Measurements from ENCODE around the gene BSDC1.

The BSDC1 gene

GRCh38 chr1:32353886-32354570 is 40.2 kb downstream of the BSDC1 start:
- no peak overlapping the region for H3K4me3 ChIP-seq (ENCODE audit: insufficient read length, low read depth)
- no peak overlapping the region for H3K9ac ChIP-seq (ENCODE audit: insufficient read length, low read depth)
- DNase-seq (ENCODE audit: low read depth, low spot score): no peak

DNA sequence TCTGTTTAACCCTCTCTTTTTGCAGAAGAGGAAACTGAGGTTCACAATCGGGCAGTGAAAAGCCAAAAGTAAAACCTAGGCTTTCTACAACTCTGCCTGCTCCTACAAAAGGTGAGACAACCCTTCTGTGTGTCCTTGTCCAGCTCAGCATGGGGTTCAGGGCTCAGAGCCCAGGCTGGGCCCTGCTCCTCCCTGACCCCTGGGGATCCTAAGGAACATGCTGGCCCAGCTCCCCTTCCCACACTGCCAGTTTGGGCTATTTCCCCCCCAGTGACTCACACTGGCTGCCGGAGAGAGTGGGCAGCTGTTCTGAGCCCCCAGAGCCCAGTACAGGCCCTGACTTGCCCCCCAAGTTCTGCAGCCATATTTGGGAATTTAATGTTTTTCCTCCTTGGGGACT is 40.8 kb downstream of the BSDC1 start:
- TF ChIP-seq ZNF274 (IDR thresholded peaks at IDR 0.05; ENCODE audit: low read depth, low read length) (no peak), YY1 (IDR thresholded peaks at IDR 0.05; ENCODE audit: insufficient read depth, insufficient read length) (no peak), SUZ12 (IDR thresholded peaks at IDR 0.05; ENCODE audit: extremely low read depth, insufficient read depth, insufficient read length) (no peak)
- Histone ChIP-seq H3K36me3 (ENCODE audit: insufficient read depth, insufficient read length, low read length) (peaks cover 25% of the 10 kb centered on the region), H3K4me1 (ENCODE audit: insufficient read depth, insufficient read length) (peaks cover 21% of the 10 kb centered on the region), H3K27me3 (ENCODE audit: insufficient read depth, insufficient read length) (peaks cover 4% of the 10 kb centered on the region), H3K9me3 (ENCODE audit: insufficient read depth, low read length) (peaks cover 12% of the 10 kb centered on the region; the same call in 1 of the 2 replicates), H3K9ac (ENCODE audit: insufficient read length, low read depth) (peak overlapping the region; percentile 78), H3K4me3 (ENCODE audit: insufficient read length, low read depth) (no peak overlapping the region)
- DNase-seq (ENCODE audit: low read depth, low spot score): no peak

More at GRCh38 chr1:32353886-32354570, 40.2 kb downstream of the BSDC1 start:
- TF ChIP-seq SUZ12 (IDR thresholded peaks at IDR 0.05; ENCODE audit: extremely low read depth, insufficient read depth, insufficient read length): no peak
- no peak for TF ChIP-seq ZNF274 (IDR thresholded peaks at IDR 0.05; ENCODE audit: low read depth, low read length)
- TF ChIP-seq YY1 (IDR thresholded peaks at IDR 0.05; ENCODE audit: insufficient read depth, insufficient read length): no peak
- Histone ChIP-seq H3K27me3 (ENCODE audit: insufficient read depth, insufficient read length) (peaks cover 4% of the 10 kb centered on the region), H3K36me3 (ENCODE audit: insufficient read depth, insufficient read length, low read length) (peaks cover 28% of the 10 kb centered on the region), H3K4me1 (ENCODE audit: insufficient read depth, insufficient read length) (peaks cover 21% of the 10 kb centered on the region), H3K9me3 (ENCODE audit: insufficient read depth, low read length) (peaks cover 12% of the 10 kb centered on the region; the same call in 1 of the 2 replicates)

DNA sequence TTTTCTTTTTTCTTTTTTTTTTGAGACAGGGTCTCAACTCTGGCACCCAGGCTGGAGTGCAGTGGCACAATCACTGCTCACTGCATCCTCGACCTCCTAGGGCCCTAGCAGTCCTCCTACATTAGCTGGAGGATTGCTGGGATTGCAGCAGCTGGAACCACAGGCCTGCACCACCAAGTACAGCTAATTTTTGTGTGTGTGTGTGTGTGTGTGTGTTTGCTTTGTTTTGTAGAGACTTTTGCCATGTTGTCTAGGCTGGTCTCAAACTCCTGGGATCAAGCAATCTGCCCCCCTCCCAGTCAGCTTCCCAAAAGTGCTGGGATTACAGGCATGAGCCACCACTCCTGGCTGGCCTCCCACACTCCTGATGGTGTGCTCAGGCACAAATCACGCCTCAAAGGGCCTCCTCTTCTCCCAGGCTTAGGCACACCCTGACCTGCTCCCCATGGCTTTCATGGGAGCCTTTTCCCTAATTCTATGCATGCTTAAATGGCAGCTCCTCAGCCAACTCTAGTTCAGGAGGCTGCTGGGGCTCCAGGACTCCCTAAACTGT is 41.3 kb downstream of the BSDC1 start:
- DNase-seq (ENCODE audit: low read depth, low spot score): no peak
- Histone ChIP-seq H3K27me3 (ENCODE audit: insufficient read depth, insufficient read length) (peaks cover 4% of the 10 kb centered on the region), H3K4me3 (ENCODE audit: insufficient read length, low read depth) (no peak overlapping the region), H3K4me1 (ENCODE audit: insufficient read depth, insufficient read length) (peaks cover 21% of the 10 kb centered on the region), H3K9me3 (ENCODE audit: insufficient read depth, low read length) (peaks cover 12% of the 10 kb centered on the region; the same call in 1 of the 2 replicates), H3K9ac (ENCODE audit: insufficient read length, low read depth) (peak overlapping the region; percentile 78), H3K36me3 (ENCODE audit: insufficient read depth, insufficient read length, low read length) (peaks cover 22% of the 10 kb centered on the region)
- TF ChIP-seq ZNF274 (IDR thresholded peaks at IDR 0.05; ENCODE audit: low read depth, low read length) (no peak), SUZ12 (IDR thresholded peaks at IDR 0.05; ENCODE audit: extremely low read depth, insufficient read depth, insufficient read length) (no peak), YY1 (IDR thresholded peaks at IDR 0.05; ENCODE audit: insufficient read depth, insufficient read length) (no peak)

GRCh38 chr1:32352239-32352745 is 41.9 kb downstream of the BSDC1 start:
- TF ChIP-seq ZNF274 (IDR thresholded peaks at IDR 0.05; ENCODE audit: low read depth, low read length) (no peak), SUZ12 (IDR thresholded peaks at IDR 0.05; ENCODE audit: extremely low read depth, insufficient read depth, insufficient read length) (no peak), YY1 (IDR thresholded peaks at IDR 0.05; ENCODE audit: insufficient read depth, insufficient read length) (no peak)
- Histone ChIP-seq H3K9ac (ENCODE audit: insufficient read length, low read depth) (peak overlapping the region; percentile 98), H3K27me3 (ENCODE audit: insufficient read depth, insufficient read length) (peaks cover 4% of the 10 kb centered on the region), H3K36me3 (ENCODE audit: insufficient read depth, insufficient read length, low read length) (peaks cover 17% of the 10 kb centered on the region), H3K9me3 (ENCODE audit: insufficient read depth, low read length) (peaks cover 12% of the 10 kb centered on the region; the same call in 1 of the 2 replicates), H3K4me3 (ENCODE audit: insufficient read length, low read depth) (peak overlapping the region; percentile 78), H3K4me1 (ENCODE audit: insufficient read depth, insufficient read length) (peaks cover 22% of the 10 kb centered on the region)
- no peak for DNase-seq (ENCODE audit: low read depth, low spot score)

- peaks cover 25% of the 10 kb centered on the region for H3K4me1 ChIP-seq (ENCODE audit: insufficient read depth, insufficient read length)
- peaks cover 17% of the 10 kb centered on the region for H3K36me3 ChIP-seq (ENCODE audit: insufficient read depth, insufficient read length, low read length)
- peak overlapping the region; percentile 78 for H3K4me3 ChIP-seq (ENCODE audit: insufficient read length, low read depth)
- DNase-seq (ENCODE audit: low read depth, low spot score): peak; percentile 98
- H3K27me3 ChIP-seq (ENCODE audit: insufficient read depth, insufficient read length): peaks cover 4% of the 10 kb centered on the region
- peak overlapping the region; percentile 98 for H3K9ac ChIP-seq (ENCODE audit: insufficient read length, low read depth)
- H3K9me3 ChIP-seq (ENCODE audit: insufficient read depth, low read length): peaks cover 12% of the 10 kb centered on the region; the same call in 1 of the 2 replicates
- no peak for TF ChIP-seq YY1 (IDR thresholded peaks at IDR 0.05; ENCODE audit: insufficient read depth, insufficient read length)
- TF ChIP-seq ZNF274 (IDR thresholded peaks at IDR 0.05; ENCODE audit: low read depth, low read length): no peak
- no peak for TF ChIP-seq SUZ12 (IDR thresholded peaks at IDR 0.05; ENCODE audit: extremely low read depth, insufficient read depth, insufficient read length)
These were observed 42.6 kb downstream of the BSDC1 start for GRCh38 chr1:32351399-32352238.

DNA sequence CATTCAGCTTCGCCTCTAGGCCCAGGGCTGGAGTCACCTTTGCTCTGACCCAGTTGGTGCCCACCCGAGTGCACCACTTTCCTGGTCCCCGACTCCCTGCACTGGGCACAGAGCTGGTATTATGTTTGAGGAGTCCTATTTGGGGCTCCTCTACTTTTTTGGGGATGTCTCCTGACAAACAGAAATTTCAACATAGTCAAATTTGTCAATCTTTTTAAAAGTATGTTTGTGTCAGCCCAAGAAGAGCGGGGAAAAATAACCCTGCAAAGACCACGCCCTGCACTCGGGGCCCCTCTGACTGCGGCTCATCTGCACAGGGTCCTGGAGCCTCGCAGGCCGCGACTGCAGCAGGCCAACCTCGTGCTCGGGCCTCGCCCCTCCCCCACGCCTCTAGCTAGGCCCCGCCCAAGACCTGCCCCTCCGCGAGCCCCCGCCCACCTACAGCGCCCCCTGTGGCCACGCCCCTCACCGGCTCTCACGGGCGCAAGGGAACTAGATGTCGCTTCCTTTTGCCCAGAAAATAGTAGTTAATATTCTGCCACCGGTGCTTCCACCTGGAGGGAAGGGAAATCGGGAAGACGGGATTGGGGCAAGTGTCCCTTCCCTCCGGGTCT is 43.3 kb downstream of the BSDC1 start:
- TF ChIP-seq ZNF274 (IDR thresholded peaks at IDR 0.05; ENCODE audit: low read depth, low read length) (no peak), SUZ12 (IDR thresholded peaks at IDR 0.05; ENCODE audit: extremely low read depth, insufficient read depth, insufficient read length) (no peak), YY1 (IDR thresholded peaks at IDR 0.05; ENCODE audit: insufficient read depth, insufficient read length) (no peak)
- DNase-seq (ENCODE audit: low read depth, low spot score): peak; percentile 77
- H3K36me3 ChIP-seq (ENCODE audit: insufficient read depth, insufficient read length, low read length): peaks cover 17% of the 10 kb centered on the region
- peaks cover 27% of the 10 kb centered on the region for H3K4me1 ChIP-seq (ENCODE audit: insufficient read depth, insufficient read length)
- H3K27me3 ChIP-seq (ENCODE audit: insufficient read depth, insufficient read length): peaks cover 4% of the 10 kb centered on the region
- peak overlapping the region; percentile 71 for H3K9ac ChIP-seq (ENCODE audit: insufficient read length, low read depth)
- H3K9me3 ChIP-seq (ENCODE audit: insufficient read depth, low read length): peaks cover 12% of the 10 kb centered on the region; the same call in 1 of the 2 replicates
- H3K4me3 ChIP-seq (ENCODE audit: insufficient read length, low read depth): peak overlapping the region; percentile 53
